DLD1 (cell line): Measurements from ENCODE around the gene POLD2.

Source experiments
- in situ Hi-C: cut with HindIII; loops from 2 replicates; pipeline ENCODE4 v1.10.0; 2017; ENCODE audit warnings: low sequenced_read_pairs

POLD2 gene

GRCh38 chr7:44114586-44115310, 8.6 kb downstream of the POLD2 start:
- in situ Hi-C loops = no loop called here

- in situ Hi-C loops = no loop called here
These were observed 9.5 kb downstream of the POLD2 start for GRCh38 chr7:44113764-44114354.

- in situ Hi-C loops = no loop called here
These were observed 10.2 kb downstream of the POLD2 start for GRCh38 chr7:44112997-44113763.

- in situ Hi-C loops = no loop called here
These were observed 10.9 kb downstream of the POLD2 start for GRCh38 chr7:44112231-44112996.

GRCh38 chr7:44111761-44112160, 11.6 kb downstream of the POLD2 start:
- in situ Hi-C loops = no loop called here

- in situ Hi-C loops = no loop called here
These were observed 12.4 kb downstream of the POLD2 start for GRCh38 chr7:44110719-44111635.

- in situ Hi-C loops = no loop called here
These were observed 13.4 kb downstream of the POLD2 start for GRCh38 chr7:44109991-44110390.

- in situ Hi-C loops = no loop called here
These were observed 14.3 kb downstream of the POLD2 start for GRCh38 chr7:44108768-44109750.

GRCh38 chr7:44107961-44108767, 15.2 kb downstream of the POLD2 start:
- in situ Hi-C loops = no loop called here

- in situ Hi-C loops = no loop called here
These were observed 16.0 kb downstream of the POLD2 start for GRCh38 chr7:44107116-44107960.

GRCh38 chr7:44106311-44107065, 16.9 kb downstream of the POLD2 start:
- in situ Hi-C loops = no loop called here

GRCh38 chr7:44105832-44106231, 17.5 kb downstream of the POLD2 start:
- in situ Hi-C loops = no loop called here

GRCh38 chr7:44104860-44105771, 18.2 kb downstream of the POLD2 start:
- in situ Hi-C loops = no loop called here

- in situ Hi-C loops = no loop called here
These were observed 19.2 kb downstream of the POLD2 start, which contains the start of gene AEBP1 for GRCh38 chr7:44103923-44104859. Gene AEBP1 (plus strand): TSS chr7:44104345. CDS start chr7:44104666, 321 bp downstream.
